SK-N-SH treated with all-trans-retinoic acid at 6 μM for 48 hours (cell line): ENCODE results near the gene SSTR1.

Experiments used
- ARNTL ChIP-seq: fragments of 450-650 bp; formaldehyde crosslinking; IDR thresholded peaks from 2 replicates; pipeline ENCODE4 v1.5.0; 2020; ENCODE audit warnings: low read depth, mild to moderate bottlenecking, moderate library complexity, borderline replicate concordance
- BACH2 ChIP-seq: fragments of 250-450 bp; sonication (Bioruptor Pico); IDR thresholded peaks from 2 replicates; pipeline ENCODE4 v1.9.0; 2021; ENCODE audit warnings: mild to moderate bottlenecking, borderline replicate concordance
- CSDC2 ChIP-seq: fragments of 250-450 bp; sonication (Bioruptor Pico); IDR thresholded peaks from 2 replicates; pipeline ENCODE4 v1.5.0; 2020; ENCODE audit warnings: mild to moderate bottlenecking, moderate library complexity
- ESRRG ChIP-seq: fragments of 250-450 bp; sonication (Bioruptor Pico); IDR thresholded peaks from 2 replicates; pipeline ENCODE4 v1.6.1; 2021; ENCODE audit warnings: mild to moderate bottlenecking
- ISL1 ChIP-seq: fragments of 250-450 bp; sonication (Bioruptor Pico); IDR thresholded peaks from 2 replicates; pipeline ENCODE4 v2.1.2; 2022; ENCODE audit warnings: mild to moderate bottlenecking, moderate library complexity
- OSR1 ChIP-seq: fragments of 250-450 bp; sonication (Bioruptor Pico); IDR thresholded peaks from 2 replicates; pipeline ENCODE4 v1.8.0; 2022; ENCODE audit warnings: moderate library complexity, mild to moderate bottlenecking, inconsistent platforms
- PATZ1 ChIP-seq: fragments of 250-450 bp; sonication (Bioruptor Pico); IDR thresholded peaks from 2 replicates; pipeline ENCODE4 v1.8.0; 2020; ENCODE audit warnings: mild to moderate bottlenecking, moderate library complexity, borderline replicate concordance
- POU6F1 ChIP-seq: fragments of 250-450 bp; sonication (Bioruptor Pico); IDR thresholded peaks from 2 replicates; pipeline ENCODE4 v1.8.0; 2021; ENCODE audit warnings: low read depth, mild to moderate bottlenecking, moderate library complexity, borderline replicate concordance
- RARB ChIP-seq: fragments of 250-450 bp; sonication (Bioruptor Pico); IDR thresholded peaks from 2 replicates; pipeline ENCODE4 v1.8.0; 2021; ENCODE audit warnings: mild to moderate bottlenecking, moderate library complexity
- TCF4 ChIP-seq: fragments of 250-450 bp; sonication (Bioruptor Pico); IDR thresholded peaks from 2 replicates; pipeline ENCODE4 v1.8.0; 2021; ENCODE audit warnings: mild to moderate bottlenecking, moderate library complexity, borderline replicate concordance
- TOX ChIP-seq: fragments of 250-450 bp; sonication (Bioruptor Pico); IDR thresholded peaks from 2 replicates; pipeline ENCODE4 v1.8.0; 2021; ENCODE audit warnings: mild to moderate bottlenecking, moderate library complexity, borderline replicate concordance
- ZFP30 ChIP-seq: fragments of 450-650 bp; formaldehyde crosslinking; IDR thresholded peaks from 2 replicates; pipeline ENCODE4 v1.5.0; 2022; ENCODE audit warnings: mild to moderate bottlenecking, moderate library complexity
- ZNF565 ChIP-seq: fragments of 450-650 bp; formaldehyde crosslinking; conservative IDR thresholded peaks from 2 replicates; pipeline ENCODE4 v1.5.0; 2020; ENCODE audit warnings: low read depth, mild to moderate bottlenecking, moderate library complexity
- TF ChIP-seq, protein P1 (sequence below): fragments of 250-450 bp; sonication (Bioruptor Pico); IDR thresholded peaks from 2 replicates; pipeline ENCODE4 v1.5.1; 2021; ENCODE audit warnings: mild to moderate bottlenecking, moderate library complexity

DNA sequence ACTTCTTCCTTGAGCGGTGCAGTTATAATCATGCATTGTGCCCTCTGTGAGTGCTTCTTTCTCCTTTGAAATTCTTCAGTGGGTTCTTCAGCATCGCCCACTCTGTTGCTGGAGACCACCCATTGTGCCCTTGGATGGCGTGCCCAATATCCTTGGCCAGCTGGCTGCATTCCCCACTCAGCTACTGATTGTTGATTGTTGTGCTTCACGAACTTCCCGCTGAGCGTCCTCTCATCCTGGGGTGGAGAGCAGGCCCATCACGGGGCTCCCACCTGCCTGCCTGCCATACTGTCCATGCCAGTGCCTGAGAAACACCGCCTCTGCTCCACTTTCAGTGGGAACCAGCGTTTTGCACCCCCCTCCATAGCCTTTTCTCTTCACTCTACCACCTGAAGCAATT is 8.6 kb upstream of the SSTR1 start:
- TF ChIP-seq RARB (CRISPR knock-in tag), result no peak
- TF ChIP-seq, protein P1, sequence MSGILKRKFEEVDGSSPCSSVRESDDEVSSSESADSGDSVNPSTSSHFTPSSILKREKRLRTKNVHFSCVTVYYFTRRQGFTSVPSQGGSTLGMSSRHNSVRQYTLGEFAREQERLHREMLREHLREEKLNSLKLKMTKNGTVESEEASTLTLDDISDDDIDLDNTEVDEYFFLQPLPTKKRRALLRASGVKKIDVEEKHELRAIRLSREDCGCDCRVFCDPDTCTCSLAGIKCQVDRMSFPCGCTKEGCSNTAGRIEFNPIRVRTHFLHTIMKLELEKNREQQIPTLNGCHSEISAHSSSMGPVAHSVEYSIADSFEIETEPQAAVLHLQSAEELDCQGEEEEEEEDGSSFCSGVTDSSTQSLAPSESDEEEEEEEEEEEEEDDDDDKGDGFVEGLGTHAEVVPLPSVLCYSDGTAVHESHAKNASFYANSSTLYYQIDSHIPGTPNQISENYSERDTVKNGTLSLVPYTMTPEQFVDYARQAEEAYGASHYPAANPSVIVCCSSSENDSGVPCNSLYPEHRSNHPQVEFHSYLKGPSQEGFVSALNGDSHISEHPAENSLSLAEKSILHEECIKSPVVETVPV (CRISPR knock-in tag), result no peak
- no peak for TF ChIP-seq TOX (CRISPR knock-in tag)
- no peak for TF ChIP-seq PATZ1 (CRISPR knock-in tag)
- TF ChIP-seq ARNTL (CRISPR knock-in tag), result no peak
- no peak for TF ChIP-seq ZFP30 (CRISPR knock-in tag)
- no peak for TF ChIP-seq ESRRG
- no peak for TF ChIP-seq POU6F1
- no peak for TF ChIP-seq OSR1 (CRISPR knock-in tag)
- TF ChIP-seq TCF4 (CRISPR knock-in tag), result no peak
- no peak for TF ChIP-seq CSDC2 (CRISPR knock-in tag)
- no peak for TF ChIP-seq BACH2 (CRISPR knock-in tag)
- no peak for TF ChIP-seq ISL1 (CRISPR knock-in tag)
- TF ChIP-seq ZNF565 (CRISPR knock-in tag), result no peak
